ENCODE results near the gene DNAJC1.

DNAJC1 gene

GRCh38 chr10:22006379-22006884 lies 2.9 kb upstream of the DNAJC1 start:
- DNase-seq (ENCODE audit: low spot score) (no peak), FAIRE-seq (no peak)

GRCh38 chr10:22005763-22006162 lies 2.2 kb upstream of the DNAJC1 start:
- DNase-seq (ENCODE audit: low spot score): no peak
- FAIRE-seq: no peak

GRCh38 chr10:22003964-22004281 lies 393 bp upstream of the DNAJC1 start:
- FAIRE-seq (no peak), DNase-seq (ENCODE audit: low spot score) (no peak)

- DNase-seq (ENCODE audit: low spot score): peak; percentile 12
- FAIRE-seq: no peak
Observed at GRCh38 chr10:22002591-22003176, 846 bp downstream of the DNAJC1 start.

- DNase-seq (ENCODE audit: low spot score): no peak
Observed at GRCh38 chr10:21995557-21995956, 8.0 kb downstream of the DNAJC1 start.

GRCh38 chr10:21993360-21994001 lies 10.0 kb downstream of the DNAJC1 start:
- DNase-seq (ENCODE audit: low spot score): peak; percentile 37
- peak; percentile 73 for FAIRE-seq

More at GRCh38 chr10:21995557-21995956, 8.0 kb downstream of the DNAJC1 start:
- FAIRE-seq: peak; percentile 8

- FAIRE-seq (no peak), DNase-seq (ENCODE audit: low spot score) (no peak)
Observed at GRCh38 chr10:21991785-21992184, 11.7 kb downstream of the DNAJC1 start.

GRCh38 chr10:21990449-21990848 lies 13.1 kb downstream of the DNAJC1 start:
- DNase-seq (ENCODE audit: low spot score) (no peak), FAIRE-seq (no peak)

- peak; percentile 56 for FAIRE-seq
Observed at GRCh38 chr10:21989453-21990154, 13.9 kb downstream of the DNAJC1 start.

GRCh38 chr10:21985541-21985940 lies 18.0 kb downstream of the DNAJC1 start:
- no peak for FAIRE-seq
- DNase-seq (ENCODE audit: low spot score): no peak

More at GRCh38 chr10:21989453-21990154, 13.9 kb downstream of the DNAJC1 start:
- DNase-seq (ENCODE audit: low spot score): peak; percentile 12

GRCh38 chr10:21981118-21981517 lies 22.4 kb downstream of the DNAJC1 start:
- FAIRE-seq (no peak), DNase-seq (ENCODE audit: low spot score) (no peak)

- no peak for DNase-seq (ENCODE audit: low spot score)
- no peak for FAIRE-seq
Observed at GRCh38 chr10:21980691-21981090, 22.8 kb downstream of the DNAJC1 start.

GRCh38 chr10:21978191-21978862 lies 25.2 kb downstream of the DNAJC1 start:
- peak; percentile 79 for FAIRE-seq

GRCh38 chr10:21976739-21977138 lies 26.8 kb downstream of the DNAJC1 start:
- FAIRE-seq (no peak), DNase-seq (ENCODE audit: low spot score) (no peak)

More at GRCh38 chr10:21978191-21978862, 25.2 kb downstream of the DNAJC1 start:
- peak; percentile 48 for DNase-seq (ENCODE audit: low spot score)

- DNase-seq (ENCODE audit: low spot score) (no peak), FAIRE-seq (no peak)
Observed at GRCh38 chr10:21976280-21976679, 27.2 kb downstream of the DNAJC1 start.

- FAIRE-seq: no peak
- DNase-seq (ENCODE audit: low spot score): no peak
Observed at GRCh38 chr10:21975378-21975990, 28.0 kb downstream of the DNAJC1 start.

- DNase-seq (ENCODE audit: low spot score): no peak
- peak; percentile 84 for FAIRE-seq
Observed at GRCh38 chr10:21972584-21972983, 30.9 kb downstream of the DNAJC1 start.

GRCh38 chr10:21969326-21970287 lies 33.9 kb downstream of the DNAJC1 start:
- FAIRE-seq: peak; percentile 68

GRCh38 chr10:21964983-21965665 lies 38.4 kb downstream of the DNAJC1 start:
- FAIRE-seq: no peak
- no peak for DNase-seq (ENCODE audit: low spot score)

More at GRCh38 chr10:21969326-21970287, 33.9 kb downstream of the DNAJC1 start:
- no peak for DNase-seq (ENCODE audit: low spot score)

GRCh38 chr10:21962358-21962757 lies 41.2 kb downstream of the DNAJC1 start:
- DNase-seq (ENCODE audit: low spot score): no peak
- no peak for FAIRE-seq

Data from RCC 7860 (cell line).